Right lung (tissue), 5 donors: ENCODE data around the gene DNLZ. TPM values are rescaled to one million over a fixed set of nuclear protein-coding genes. Genes with fewer than 3 reads are reported as not detected.
"Not testable (repeated sequence)": the region's sequence is repeated elsewhere in the genome, so short reads cannot be mapped to it uniquely, and the experiment has no call there.

Source experiments
- DNase-seq, 2 donors: peaks; one replicate each; pipeline ENCODE4 v3.0.0-alpha.2; 2013
- polyA plus RNA-seq, 5 donors: library from polyadenylated mRNA; unstranded; fragments of 120-200 nt; gene quantifications; one replicate each; pipeline versions ENCODE4 v1.2.1 to v1.2.3, GENCODE V29; 2013; ENCODE audit warnings: inconsistent platforms in 1 of 5, low replicate concordance in 1 of 5; ENCODE audit not compliant: insufficient read length in 5 of 5, insufficient read depth in 1 of 5

Gene DNLZ
- polyA plus RNA-seq, 5 donors: 3.6 to 13.8 (median 5.8) TPM

- DNase-seq: no peak
These were observed 1.6 kb downstream of the DNLZ start for GRCh38 chr9:136361754-136362449.

- DNase-seq: no peak
These were observed 2.3 kb downstream of the DNLZ start for GRCh38 chr9:136361047-136361753.

GRCh38 chr9:136359774-136360718, 3.5 kb downstream of the DNLZ start:
- DNase-seq: no peak

DNA sequence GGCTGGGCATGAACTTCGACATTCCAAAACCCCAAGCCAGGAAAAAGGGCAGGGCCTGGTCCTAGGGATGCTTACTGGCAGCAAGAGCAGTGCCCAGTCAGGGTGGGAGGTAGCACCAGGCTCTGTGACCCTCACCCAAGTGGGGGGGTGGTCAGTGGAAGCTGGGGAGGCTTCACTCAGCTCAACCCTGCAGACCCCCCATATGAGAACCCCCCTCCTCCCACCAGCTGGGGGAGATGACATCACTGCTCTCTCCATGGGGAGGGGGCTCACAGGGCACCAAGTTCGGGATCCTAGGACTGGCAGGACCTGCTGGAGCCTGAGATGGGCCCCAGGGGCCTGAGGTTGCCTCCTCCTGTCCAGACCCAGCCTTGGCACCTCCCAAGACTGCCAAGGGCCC, 4.7 kb downstream of the DNLZ start:
- DNase-seq: no peak

DNA sequence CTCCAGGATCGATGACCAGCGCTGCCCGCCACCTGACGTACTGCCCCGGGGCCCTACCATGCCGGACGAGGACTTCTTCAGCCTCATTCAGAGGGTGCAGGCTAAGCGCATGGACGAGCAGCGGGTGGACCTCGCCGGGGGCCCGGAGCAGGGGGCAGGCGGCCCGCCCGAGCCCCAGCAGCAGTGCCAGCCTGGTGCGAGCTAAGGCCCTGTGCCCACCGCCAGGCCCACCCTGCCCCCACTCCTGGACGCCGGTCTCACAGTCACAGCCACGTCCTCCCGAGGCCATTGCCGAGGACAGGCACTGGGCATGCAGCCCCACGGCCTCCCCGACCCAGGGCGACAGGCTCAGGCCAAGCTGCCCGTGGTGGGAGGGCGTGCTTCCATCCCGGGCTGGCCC, 5.5 kb downstream of the DNLZ start:
- DNase-seq: no peak

DNA sequence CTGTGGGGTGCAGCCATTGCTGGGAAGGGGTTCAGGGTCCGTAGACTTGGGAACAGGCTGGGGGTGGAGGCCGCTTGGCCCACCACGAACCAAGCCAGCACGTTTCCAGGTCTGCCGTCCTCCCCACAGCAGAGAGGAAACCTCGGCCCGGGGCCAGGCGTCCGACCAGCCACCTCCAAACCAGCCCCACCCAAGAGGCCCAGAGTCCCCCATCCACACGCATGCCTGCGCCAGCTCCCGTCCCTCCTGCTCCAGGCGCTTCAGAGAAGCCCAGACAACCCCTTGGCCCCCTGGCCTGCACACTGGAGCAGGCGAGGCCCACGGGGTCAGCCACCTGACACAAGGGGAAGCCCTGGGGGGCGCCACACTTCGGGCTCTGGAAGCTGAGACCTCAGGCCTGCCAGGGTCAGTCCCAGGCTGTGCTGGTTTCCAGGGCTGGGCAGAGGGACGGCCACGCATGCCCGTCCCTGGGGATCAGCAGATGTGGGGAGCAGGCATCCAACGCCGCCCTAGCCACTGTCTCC, 6.3 kb downstream of the DNLZ start:
- DNase-seq: no peak

DNA sequence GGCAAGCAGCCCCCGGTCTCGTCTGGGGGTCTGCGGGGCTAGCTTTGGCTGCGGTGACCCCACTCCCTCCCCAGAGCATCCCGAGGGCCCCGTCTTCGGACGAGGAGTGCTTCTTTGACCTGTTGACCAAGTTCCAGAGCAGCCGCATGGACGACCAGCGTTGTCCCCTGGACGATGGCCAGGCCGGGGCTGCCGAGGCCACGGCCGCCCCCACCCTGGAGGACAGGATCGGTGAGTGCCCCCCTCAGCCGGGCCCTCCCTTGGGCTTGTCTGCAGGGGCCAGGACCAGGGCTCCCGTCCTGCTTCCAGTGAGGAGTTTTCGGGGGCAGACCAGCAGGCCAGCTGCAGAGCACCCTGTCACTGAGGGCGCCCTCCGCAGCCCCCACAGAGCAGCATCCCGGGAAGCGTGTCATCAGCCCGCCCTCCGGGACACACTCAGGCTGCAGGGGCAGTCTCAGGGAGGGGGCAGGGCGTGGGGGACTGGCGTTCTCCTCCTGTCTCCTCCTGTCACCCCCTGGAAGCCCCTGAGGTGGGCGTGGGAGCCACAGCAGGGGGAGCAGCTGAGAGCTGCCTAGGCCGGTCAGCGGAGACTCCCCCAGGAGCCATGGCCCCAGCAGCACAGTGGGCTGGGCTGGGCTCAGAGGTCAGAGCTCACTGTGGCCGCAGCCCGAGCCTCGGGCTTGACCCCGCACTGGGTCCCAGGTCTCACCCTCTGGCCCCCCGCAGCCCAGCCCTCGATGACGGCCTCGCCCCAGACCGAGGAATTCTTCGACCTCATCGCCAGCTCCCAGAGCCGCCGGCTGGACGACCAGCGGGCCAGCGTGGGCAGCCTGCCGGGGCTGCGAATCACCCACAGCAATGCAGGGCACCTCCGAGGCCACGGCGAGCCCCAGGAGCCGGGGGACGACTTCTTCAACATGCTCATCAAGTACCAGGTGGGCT, 7.7 kb downstream of the DNLZ start:
- DNase-seq: no peak

DNA sequence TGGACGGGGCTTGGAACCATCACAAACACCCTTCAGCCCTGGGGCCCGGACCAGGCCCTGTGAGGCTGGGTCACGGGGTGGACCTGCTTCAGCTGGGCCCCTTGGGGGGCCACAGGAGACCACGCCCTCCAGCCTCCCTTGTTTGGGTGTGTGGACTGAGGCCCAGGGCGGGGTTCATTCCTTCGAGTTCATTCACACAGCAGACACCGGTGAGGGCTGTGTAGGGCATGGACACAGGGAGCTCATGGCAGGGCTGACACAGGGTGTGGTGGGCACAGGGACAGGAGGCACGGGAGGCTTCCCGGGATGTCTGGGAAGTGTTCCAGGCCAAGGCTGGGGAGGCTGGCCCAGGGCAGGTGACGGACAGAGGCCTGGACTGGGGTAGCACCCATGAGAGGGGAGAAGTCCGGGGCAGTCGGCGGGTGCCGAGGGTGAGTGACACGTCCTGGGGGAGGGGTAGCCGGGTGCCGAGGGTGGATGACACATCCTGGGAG, 8.9 kb downstream of the DNLZ start:
- no peak for DNase-seq

GRCh38 chr9:136353757-136354488, 9.6 kb downstream of the DNLZ start:
- no peak for DNase-seq

DNA sequence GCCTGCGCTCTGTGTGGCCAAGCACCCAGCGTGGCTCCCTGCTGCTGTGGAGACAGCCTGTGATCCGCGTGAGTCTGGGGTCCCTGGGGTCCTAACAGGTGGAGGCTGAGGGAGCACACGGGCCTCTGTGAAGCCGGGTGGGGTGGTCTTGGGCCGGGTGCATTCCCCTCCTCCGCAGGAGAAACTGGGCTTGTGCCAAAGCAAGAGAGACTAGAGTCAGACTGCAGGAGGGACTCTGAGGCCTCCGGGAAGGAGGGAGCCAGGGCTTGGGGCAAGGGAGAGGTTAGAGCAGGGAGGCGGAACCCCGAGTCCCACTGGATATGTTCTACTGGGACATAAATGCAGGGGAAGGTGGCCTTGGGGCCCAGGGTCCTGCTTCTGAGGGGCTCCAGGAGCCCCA, 10.5 kb downstream of the DNLZ start:
- no peak for DNase-seq

GRCh38 chr9:136352682-136353081, 10.9 kb downstream of the DNLZ start:
- peak in 1 of 2 donors; percentile 60 for DNase-seq

DNA sequence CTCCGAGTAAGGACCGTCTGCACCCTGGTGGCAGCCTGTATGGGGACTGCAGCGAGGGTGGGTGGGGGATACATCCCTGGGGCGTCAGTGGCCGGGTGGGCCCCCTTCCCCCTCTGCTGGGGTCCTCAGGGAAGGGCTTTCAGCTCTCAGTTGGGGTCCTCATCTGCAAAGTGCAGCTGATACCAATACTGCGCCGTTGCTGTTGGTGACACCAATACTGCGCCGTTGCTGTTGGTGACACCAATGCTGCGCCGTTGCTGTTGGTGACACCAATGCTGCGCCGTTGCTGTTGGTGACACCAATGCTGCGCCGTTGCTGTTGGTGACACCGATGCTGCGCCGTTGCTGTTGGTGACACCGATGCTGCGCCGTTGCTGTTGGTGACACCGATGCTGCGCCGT, 11.7 kb downstream of the DNLZ start:
- DNase-seq: not testable (repeated sequence)

DNA sequence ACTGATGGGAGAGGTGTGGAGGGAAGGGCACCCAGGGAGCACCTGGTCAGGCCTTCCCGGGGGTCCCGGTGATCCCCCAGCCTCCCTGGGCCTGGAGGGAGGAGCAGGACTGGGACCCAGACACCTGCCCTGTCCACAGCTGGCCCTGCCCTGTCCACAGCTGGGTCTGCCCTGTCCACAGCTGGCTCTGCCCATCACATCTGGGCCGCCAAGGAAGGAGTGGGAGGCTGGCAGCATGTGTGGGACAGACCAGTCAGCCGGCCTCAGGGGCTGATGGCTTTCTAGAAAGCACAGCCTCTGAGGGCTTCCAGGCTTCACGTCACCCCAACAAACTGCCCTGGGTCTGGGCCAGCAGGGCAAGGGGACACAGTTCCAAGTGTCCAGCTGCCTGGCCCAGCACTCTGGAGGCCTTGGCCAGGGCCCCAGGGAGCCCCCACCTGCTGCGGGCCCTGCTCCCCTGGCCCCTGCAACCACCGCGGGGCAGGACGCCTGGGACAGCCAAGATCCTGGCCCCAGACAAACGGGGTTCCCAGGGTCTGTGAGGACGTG, 12.2 kb downstream of the DNLZ start:
- DNase-seq: no peak

GRCh38 chr9:136349546-136349945, 14.0 kb downstream of the DNLZ start:
- DNase-seq: no peak

- DNase-seq: no peak
These were observed 14.9 kb downstream of the DNLZ start for GRCh38 chr9:136348691-136349090.

GRCh38 chr9:136347472-136348256, 15.9 kb downstream of the DNLZ start:
- no peak for DNase-seq

GRCh38 chr9:136346927-136347465, 16.5 kb downstream of the DNLZ start:
- DNase-seq: no peak

DNA sequence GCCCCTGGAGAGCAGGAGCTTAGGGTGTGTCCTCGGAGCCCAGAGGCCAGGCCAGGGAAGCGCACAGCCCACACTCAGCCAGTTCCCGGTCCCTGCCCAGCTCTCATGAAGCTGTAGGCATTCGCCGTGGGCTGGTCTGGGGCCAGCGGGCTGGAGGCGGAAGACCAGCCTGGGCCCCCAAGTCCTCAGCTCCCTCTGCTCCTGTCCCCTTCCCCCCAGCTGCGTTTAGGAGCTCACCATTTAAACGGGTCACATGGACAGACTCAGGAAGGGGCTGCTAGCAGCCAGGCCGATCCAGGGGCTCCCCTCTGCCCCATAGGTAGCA, 17.4 kb downstream of the DNLZ start:
- no peak for DNase-seq
